PC-9 (cell line): Measurements from ENCODE around the gene RPL41. TPM values are rescaled to one million over a fixed set of nuclear protein-coding genes. Genes with fewer than 3 reads are reported as not detected.
"Not testable (repeated sequence)": the region's sequence is repeated elsewhere in the genome, so short reads cannot be mapped to it uniquely, and the experiment has no call there.

Source experiments
- Bru-seq: library from RNA; stranded (reverse); fragments of 400-500 nt; gene quantifications from one replicate; lab custom pipeline; 2021; lab: Mats Ljungman, UMichigan
- BruChase-seq, 2 experiments: library from RNA; stranded (reverse); fragments of 400-500 nt; gene quantifications; one replicate each; lab custom pipeline; 2021; lab: Mats Ljungman, UMichigan
- BruUV-seq: library from RNA; stranded (reverse); fragments of 400-500 nt; replicated peaks from 2 replicates; lab custom pipeline; 2021; lab: Mats Ljungman, UMichigan
- CTCF ChIA-PET: fragments of 300-600 bp; sonication (Branson Sonifier 250); formaldehyde crosslinking; loops from one replicate; lab custom pipeline; 2022; ENCODE audit warnings: antibody characterized with exemption; lab: Charles Lee
- POLR2A ChIA-PET: fragments of 300-600 bp; sonication (Branson Sonifier 250); formaldehyde crosslinking; loops from one replicate; lab custom pipeline; 2022; ENCODE audit warnings: antibody characterized with exemption; ENCODE audit not compliant: unreplicated experiment; lab: Charles Lee
- DNase-seq, 2 experiments: peaks; one replicate each; pipeline versions ENCODE4 v3.0.0 to v3.0.0-alpha.2; 2015 to 2022; ENCODE audit warnings: mixed read lengths in 1 of 2
- H2AFZ ChIP-seq: fragments of 200-600 bp; sonication (generic); 2 replicates; pipeline ENCODE4 v1.8.1; 2017; ENCODE audit warnings: antibody characterized with exemption
- H3F3A ChIP-seq: fragments of 200-600 bp; sonication (generic); 2 replicates; pipeline ENCODE4 v1.8.1; 2017; ENCODE audit warnings: antibody characterized with exemption, mild to moderate bottlenecking, low read depth; ENCODE audit not compliant: insufficient read depth
- H3K27ac ChIP-seq: fragments of 200-600 bp; sonication (generic); 2 replicates; pipeline ENCODE4 v1.6.1; 2016; ENCODE audit warnings: mixed run types
- H3K27me3 ChIP-seq: fragments of 200-600 bp; sonication (generic); 2 replicates; pipeline ENCODE4 v1.6.1; 2016; ENCODE audit warnings: low read depth, mixed run types; ENCODE audit not compliant: insufficient read depth
- H3K36me3 ChIP-seq: fragments of 200-600 bp; sonication (generic); 2 replicates; pipeline ENCODE4 v1.6.1; 2016; ENCODE audit warnings: low read depth, mixed run types
- H3K4me1 ChIP-seq: fragments of 200-600 bp; sonication (generic); replicated peaks from 2 replicates; pipeline ENCODE4 v1.6.1; 2016; ENCODE audit warnings: mixed run types; ENCODE audit not compliant: insufficient read depth
- H3K4me2 ChIP-seq: fragments of 200-600 bp; sonication (generic); 2 replicates; pipeline ENCODE4 v1.6.1; 2017; ENCODE audit warnings: mixed run types
- H3K4me3 ChIP-seq: fragments of 200-600 bp; sonication (generic); 2 replicates; pipeline ENCODE4 v1.6.1; 2016; ENCODE audit warnings: mixed run types
- H3K79me2 ChIP-seq: fragments of 200-600 bp; sonication (generic); 2 replicates; pipeline ENCODE4 v1.6.1; 2017; ENCODE audit warnings: low read depth, mixed run types
- H3K9me2 ChIP-seq: fragments of 200-600 bp; sonication (generic); 2 replicates; pipeline ENCODE4 v1.8.1; 2017; ENCODE audit warnings: mild to moderate bottlenecking; ENCODE audit not compliant: insufficient read depth
- H3K9me3 ChIP-seq: fragments of 200-600 bp; sonication (generic); 2 replicates; pipeline ENCODE4 v1.8.1; 2016; ENCODE audit warnings: low read depth; ENCODE audit not compliant: insufficient read depth
- H4K20me1 ChIP-seq: fragments of 200-600 bp; sonication (generic); 2 replicates; pipeline ENCODE4 v1.8.1; 2017; ENCODE audit not compliant: insufficient read depth
- CTCF ChIP-seq: fragments of 200-600 bp; sonication (generic); conservative IDR thresholded peaks from 2 replicates; pipeline ENCODE4 v1.6.1; 2017; ENCODE audit warnings: mixed run types, antibody characterized with exemption, mild to moderate bottlenecking, moderate library complexity
- EZH2 ChIP-seq: fragments of 200-600 bp; sonication (generic); IDR thresholded peaks from 2 replicates; pipeline ENCODE4 v1.8.0; 2017; ENCODE audit warnings: antibody characterized with exemption, low read depth
- intact Hi-C: fragments of 100-400 bp; cut with micrococcal nuclease; formaldehyde crosslinking; loops from one replicate; pipeline ENCODE4 v1.10.0; 2022; ENCODE audit not compliant: unreplicated experiment
- long read RNA-seq: library from polyadenylated mRNA; stranded (forward); transcript quantifications from one replicate; pipeline ENCODE4 v2.0.0, GENCODE V29; 2022
- total RNA-seq: library from RNA; stranded (reverse); gene quantifications from 2 replicates; pipeline ENCODE4 v1.2.3, GENCODE V29; 2021

Gene RPL41
- total RNA-seq (3,423 and 4,460 TPM in 2 replicates), Bru-seq, nascent RNA (percentile 100 among the genes with signal in this experiment), BruChase-seq, experiment 1, labeled RNA remaining after a 2-hour chase (percentile 99 among the genes with signal in this experiment), BruChase-seq, experiment 2, labeled RNA remaining after a 6-hour chase (percentile 100 among the genes with signal in this experiment)
- long read RNA-seq, transcript RPL41-202 (4 exons, 469 nt): major isoform, 4,553 of 5,368 reads
- long read RNA-seq, transcript RPL41-204 (3 exons, 699 nt): minor isoform, 93 of 5,368 reads
- long read RNA-seq, partial matches to known transcripts: 5 of 5,368 reads
- long read RNA-seq, other reads (novel, unspliced or antisense): 709 of 5,368 reads

GRCh38 chr12:56116267-56117081 lies at the start of gene RPL41:
RPL41 (plus strand) TSS chr12:56116633.
- peaks cover 63% of the 10 kb centered on the region for H3F3A ChIP-seq
- H2AFZ ChIP-seq: peak within 1 kb of the TSS; percentile 85
- POLR2A ChIA-PET: interaction anchor here (0.6 to 1.0 kb wide), 2 partner anchors 13 to 69 kb away, joined by 4 to 9 read pairs; no protein-coding TSS in a partner anchor
- BruUV-seq: no TSS peak
- peak within 1 kb of the TSS; percentile 96 for H3K27ac ChIP-seq
- H4K20me1 ChIP-seq: no peaks in the 10 kb centered on the region
- intact Hi-C loops: loop anchor here (1.0 to 5.0 kb wide), 5 partner anchors 37 to 891 kb away; partner anchors contain the start of genes MYL6, RAB5B, RPS26 and ZBTB39
- CTCF ChIA-PET: interaction anchor here (1.1 kb wide), 1 partner anchor 73 kb away, joined by 3 read pairs; the partner anchor contains the start of gene SMARCC2
- no peaks in the 10 kb centered on the region for H3K27me3 ChIP-seq
- H3K4me2 ChIP-seq: peak within 1 kb of the TSS; percentile 89
- peaks cover 26% of the 10 kb centered on the region for H3K4me1 ChIP-seq
- H3K4me3 ChIP-seq: peak within 1 kb of the TSS; percentile 98
- peak; percentile 79 to 91 for DNase-seq
- peaks cover 10% of the 10 kb centered on the region; the same call in 1 of the 2 replicates for H3K36me3 ChIP-seq
- H3K9me3 ChIP-seq: no peaks in the 10 kb centered on the region
- H3K9me2 ChIP-seq: no peaks in the 10 kb centered on the region
- H3K79me2 ChIP-seq: peaks cover 19% of the 10 kb centered on the region
- no peak for TF ChIP-seq EZH2
- 0 out of 2 replicates have a peak, but pooled peaks have one; percentile 18 for TF ChIP-seq CTCF

- Histone ChIP-seq H3K4me1 (peaks cover 4% of the 10 kb centered on the region; the same call in 1 of the 2 replicates), H3K9me3 (no peaks in the 10 kb centered on the region), H2AFZ (no peak overlapping the region), H4K20me1 (no peaks in the 10 kb centered on the region), H3K27ac (no peak overlapping the region), H3F3A (peaks cover 4% of the 10 kb centered on the region; the same call in 1 of the 2 replicates), H3K36me3 (no peaks in the 10 kb centered on the region), H3K4me2 (no peak overlapping the region), H3K4me3 (no peak overlapping the region), H3K9me2 (no peaks in the 10 kb centered on the region), H3K79me2 (no peaks in the 10 kb centered on the region), H3K27me3 (no peaks in the 10 kb centered on the region)
- TF ChIP-seq CTCF: no peak
- TF ChIP-seq EZH2: no peak
- DNase-seq: peak in 1 of 2 experiments; percentile 58
- CTCF ChIA-PET: interaction anchor here (0.7 kb wide), 1 partner anchor 50 kb away, joined by 3 read pairs; no protein-coding TSS in a partner anchor
- intact Hi-C loops: no loop called here
- POLR2A ChIA-PET: no interaction called here
- BruUV-seq: no TSS peak
Measured at GRCh38 chr12:56071648-56072047, 44.8 kb upstream of the RPL41 start.

- H2AFZ ChIP-seq: no peak overlapping the region
- H3K27ac ChIP-seq: no peak overlapping the region
- no peaks in the 10 kb centered on the region for H3K36me3 ChIP-seq
- H3K4me1 ChIP-seq: peaks cover 13% of the 10 kb centered on the region
- H3K79me2 ChIP-seq: no peaks in the 10 kb centered on the region
- POLR2A ChIA-PET: no interaction called here
- no peak for DNase-seq
- no peaks in the 10 kb centered on the region for H3K9me3 ChIP-seq
- BruUV-seq: no TSS peak
- H3F3A ChIP-seq: peaks cover 17% of the 10 kb centered on the region
- no peak overlapping the region for H3K4me2 ChIP-seq
- no peak overlapping the region for H3K4me3 ChIP-seq
- H3K9me2 ChIP-seq: no peaks in the 10 kb centered on the region
- intact Hi-C loops: no loop called here
- H3K27me3 ChIP-seq: no peaks in the 10 kb centered on the region
- CTCF ChIA-PET: interaction anchor here (0.6 kb wide), 1 partner anchor 60 kb away, joined by 3 read pairs; no protein-coding TSS in a partner anchor
- TF ChIP-seq EZH2 (no peak), CTCF (no peak)
- H4K20me1 ChIP-seq: no peaks in the 10 kb centered on the region
Measured at GRCh38 chr12:56074396-56074795, 42.0 kb upstream of the RPL41 start.

GRCh38 chr12:56077966-56078365 lies 38.5 kb upstream of the RPL41 start:
- H2AFZ ChIP-seq, H3K36me3 ChIP-seq, H3K27me3 ChIP-seq, H3K27ac ChIP-seq, H3K9me2 ChIP-seq, H4K20me1 ChIP-seq, H3K9me3 ChIP-seq, H3K4me3 ChIP-seq, BruUV-seq, CTCF ChIA-PET, POLR2A ChIA-PET, DNase-seq: not testable (repeated sequence)
- peak overlapping the region; percentile 93; the same call in 1 of the 2 replicates for H3K4me2 ChIP-seq
- peaks cover 27% of the 10 kb centered on the region for H3K79me2 ChIP-seq
- H3F3A ChIP-seq: peaks cover 21% of the 10 kb centered on the region
- H3K4me1 ChIP-seq: peaks cover 26% of the 10 kb centered on the region
- intact Hi-C loops: loop anchor here (2.0 kb wide), 1 partner anchor 31 kb away; no protein-coding TSS in a partner anchor
